Gastrocnemius medialis (tissue), 4 donors: ENCODE measurements around the gene RBM6. TPM values are rescaled to one million over a fixed set of nuclear protein-coding genes. Genes with fewer than 3 reads are reported as not detected.

ENCODE experiments used
- ATAC-seq, 2 donors: fragments of 150-250 bp; one replicate each; pipeline ENCODE4 v1.9.1; 2016
- DNase-seq, 2 donors: peaks; one replicate each; pipeline ENCODE4 v3.0.0-alpha.2; 2019
- H3K27ac ChIP-seq, 4 donors: fragments of 200-600 bp; sonication (generic); 1 replicate in 1 of 4; 2 replicates in 3 of 4; pipeline ENCODE4 v1.5.1; 2016 to 2018; ENCODE audit warnings: mild to moderate bottlenecking in 2 of 4, moderate library complexity in 1 of 4
- H3K27me3 ChIP-seq, 3 donors: fragments of 200-600 bp; sonication (generic) in 2 of 3; 1 replicate in 1 of 3; 2 replicates in 2 of 3; pipeline versions ENCODE4 v1.5.1 to v1.6.0; 2016 to 2019; ENCODE audit warnings: mild to moderate bottlenecking in 1 of 3, moderate library complexity in 1 of 3
- H3K36me3 ChIP-seq, 2 donors: fragments of 200-600 bp; sonication (generic) in 1 of 2; one replicate each; pipeline ENCODE4 v1.5.1; 2017 to 2018
- H3K4me1 ChIP-seq, 2 donors: fragments of 200-600 bp; sonication (generic) in 1 of 2; one replicate each; pipeline ENCODE4 v1.5.1; 2016 to 2017; ENCODE audit warnings: mild to moderate bottlenecking in 2 of 2
- H3K4me3 ChIP-seq, 4 donors: fragments of 200-600 bp; sonication (generic) in 3 of 4; 1 replicate in 1 of 4; 2 replicates in 3 of 4; pipeline ENCODE4 v1.5.1; 2016 to 2019; ENCODE audit warnings: mild to moderate bottlenecking in 2 of 4
- H3K9me3 ChIP-seq, 3 donors: fragments of 200-600 bp; sonication (generic) in 2 of 3; 1 replicate in 1 of 3; 2 replicates in 2 of 3; pipeline ENCODE4 v1.5.1; 2016 to 2019
- POLR2A ChIP-seq, 2 donors: fragments of 450-650 bp; IDR thresholded peaks; one replicate each; pipeline ENCODE4 v1.6.1; 2017; ENCODE audit warnings: antibody characterized with exemption in 2 of 2, mild to moderate bottlenecking in 2 of 2, moderate library complexity in 2 of 2
- in situ Hi-C, 4 donors: fragments of 200-750 bp; cut with MboI; loops; one replicate each; pipeline versions ENCODE4 v1.15.0 to v1.8.0; 2017; ENCODE audit warnings: low sequenced_read_pairs in 4 of 4
- intact Hi-C: fragments of 100-400 bp; cut with DNase I; formaldehyde crosslinking; loops from one replicate; pipeline ENCODE4 v1.15.1; 2023; ENCODE audit warnings: low total_unique reads
- total RNA-seq, 4 donors: library from RNA; depleted of rRNA; stranded (reverse); fragments of >200 nt; gene quantifications; one replicate each; pipeline versions ENCODE4 v1.1.0 to v1.2.3, GENCODE V29; 2016
- TF ChIP-seq, protein P1 (sequence below), 5 experiments: fragments of 450-650 bp in 3 of 5; fragments of 200-600 bp in 2 of 5; sonication (generic) in 2 of 5; IDR thresholded peaks in 4 of 5; conservative IDR thresholded peaks in 1 of 5; 1 replicate in 4 of 5; 2 replicates in 1 of 5; pipeline ENCODE4 v1.5.1; 2016 to 2019; ENCODE audit warnings: antibody characterized with exemption in 5 of 5, mild to moderate bottlenecking in 3 of 5, moderate library complexity in 3 of 5

The RBM6 gene
- total RNA-seq, 4 donors from 2014 or later = 27.2 to 55.6 (median 30.6) TPM

GRCh38 chr3:50122661-50123391 is 182.9 kb downstream of the RBM6 start:
- H3K36me3 ChIP-seq = peaks cover 0 to 28% of the 10 kb centered on the region in 2 donors

GRCh38 chr3:50123394-50124051 is 183.6 kb downstream of the RBM6 start:
- DNase-seq (no peak), ATAC-seq (no peak)
- no peak for TF ChIP-seq POLR2A (IDR thresholded peaks at IDR 0.05)
- TF ChIP-seq, protein P1, sequence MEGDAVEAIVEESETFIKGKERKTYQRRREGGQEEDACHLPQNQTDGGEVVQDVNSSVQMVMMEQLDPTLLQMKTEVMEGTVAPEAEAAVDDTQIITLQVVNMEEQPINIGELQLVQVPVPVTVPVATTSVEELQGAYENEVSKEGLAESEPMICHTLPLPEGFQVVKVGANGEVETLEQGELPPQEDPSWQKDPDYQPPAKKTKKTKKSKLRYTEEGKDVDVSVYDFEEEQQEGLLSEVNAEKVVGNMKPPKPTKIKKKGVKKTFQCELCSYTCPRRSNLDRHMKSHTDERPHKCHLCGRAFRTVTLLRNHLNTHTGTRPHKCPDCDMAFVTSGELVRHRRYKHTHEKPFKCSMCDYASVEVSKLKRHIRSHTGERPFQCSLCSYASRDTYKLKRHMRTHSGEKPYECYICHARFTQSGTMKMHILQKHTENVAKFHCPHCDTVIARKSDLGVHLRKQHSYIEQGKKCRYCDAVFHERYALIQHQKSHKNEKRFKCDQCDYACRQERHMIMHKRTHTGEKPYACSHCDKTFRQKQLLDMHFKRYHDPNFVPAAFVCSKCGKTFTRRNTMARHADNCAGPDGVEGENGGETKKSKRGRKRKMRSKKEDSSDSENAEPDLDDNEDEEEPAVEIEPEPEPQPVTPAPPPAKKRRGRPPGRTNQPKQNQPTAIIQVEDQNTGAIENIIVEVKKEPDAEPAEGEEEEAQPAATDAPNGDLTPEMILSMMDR (IDR thresholded peaks at IDR 0.05 in 4 of 5, conservative IDR thresholded peaks at IDR 0.05 in 1 of 5) = no peak
- H3K27ac ChIP-seq = no peak overlapping the region
- no peak overlapping the region for H3K4me3 ChIP-seq
- H3K9me3 ChIP-seq = no peaks in the 10 kb centered on the region
- in situ Hi-C loops = loop anchor here (5.0 to 10.0 kb wide), 2 partner anchors 61 to 64 kb away; no protein-coding TSS in a partner anchor
- intact Hi-C loops = no loop called here
- peaks cover 3 to 5% of the 10 kb centered on the region in 2 donors for H3K4me1 ChIP-seq
- peaks cover 0 to 21% of the 10 kb centered on the region in 2 donors for H3K36me3 ChIP-seq
- no peaks in the 10 kb centered on the region for H3K27me3 ChIP-seq

More at GRCh38 chr3:50122661-50123391, 182.9 kb downstream of the RBM6 start:
- intact Hi-C loops (no loop called here), in situ Hi-C loops (loop anchor here (5.0 to 10.0 kb wide), 2 partner anchors 62 to 64 kb away; no protein-coding TSS in a partner anchor)
- ATAC-seq = no peak
- Histone ChIP-seq H3K27ac (no peak overlapping the region), H3K9me3 (no peaks in the 10 kb centered on the region), H3K4me1 (peaks cover 3 to 5% of the 10 kb centered on the region in 2 donors), H3K27me3 (no peaks in the 10 kb centered on the region), H3K4me3 (no peak overlapping the region)
- TF ChIP-seq, protein P1 (IDR thresholded peaks at IDR 0.05 in 4 of 5, conservative IDR thresholded peaks at IDR 0.05 in 1 of 5) = no peak
- TF ChIP-seq POLR2A (IDR thresholded peaks at IDR 0.05) = no peak
- DNase-seq = peak in 1 of 2 donors; percentile 10

- intact Hi-C loops = no loop called here
- peak in 1 of 2 donors; percentile 13 for DNase-seq
- Histone ChIP-seq H3K36me3 (peaks cover 0 to 14% of the 10 kb centered on the region in 2 donors), H3K4me3 (no peak overlapping the region), H3K9me3 (no peaks in the 10 kb centered on the region), H3K27ac (no peak overlapping the region), H3K27me3 (no peaks in the 10 kb centered on the region), H3K4me1 (peaks cover 3 to 5% of the 10 kb centered on the region in 2 donors)
- in situ Hi-C loops = loop anchor here (5.0 to 10.0 kb wide), 2 partner anchors 61 to 63 kb away; no protein-coding TSS in a partner anchor
- TF ChIP-seq, protein P1 (IDR thresholded peaks at IDR 0.05 in 4 of 5, conservative IDR thresholded peaks at IDR 0.05 in 1 of 5) = no peak
- TF ChIP-seq POLR2A (IDR thresholded peaks at IDR 0.05) = no peak
- no peak for ATAC-seq
These were observed 184.3 kb downstream of the RBM6 start for GRCh38 chr3:50124052-50124799.

- no peak for TF ChIP-seq POLR2A (IDR thresholded peaks at IDR 0.05)
- TF ChIP-seq, protein P1 (IDR thresholded peaks at IDR 0.05 in 4 of 5, conservative IDR thresholded peaks at IDR 0.05 in 1 of 5) = no peak
- Histone ChIP-seq H3K27me3 (no peaks in the 10 kb centered on the region), H3K9me3 (no peaks in the 10 kb centered on the region), H3K4me3 (no peak overlapping the region), H3K4me1 (peaks cover 3 to 5% of the 10 kb centered on the region in 2 donors), H3K27ac (no peak overlapping the region), H3K36me3 (peaks cover 0 to 9% of the 10 kb centered on the region in 2 donors)
- DNase-seq (peak in 1 of 2 donors; percentile 17), ATAC-seq (no peak)
- intact Hi-C loops (no loop called here), in situ Hi-C loops (loop anchor here (5.0 to 10.0 kb wide), 2 partner anchors 60 to 63 kb away; no protein-coding TSS in a partner anchor)
These were observed 184.8 kb downstream of the RBM6 start for GRCh38 chr3:50124800-50125178.
